Skeletal muscle tissue (tissue), 4 donors: ENCODE data around the gene GPC6. TPM values are rescaled to one million over a fixed set of nuclear protein-coding genes. Genes with fewer than 3 reads are reported as not detected.
"Not testable (repeated sequence)": the region's sequence is repeated elsewhere in the genome, so short reads cannot be mapped to it uniquely, and the experiment has no call there.

ENCODE experiments used
- H3K27ac ChIP-seq: one replicate; pipeline ENCODE4 v1.7.0; 2013; ENCODE audit warnings: mild to moderate bottlenecking, low read depth, low read length, inconsistent platforms
- H3K27me3 ChIP-seq, 3 donors: one replicate each; pipeline ENCODE4 v1.7.0; 2013; ENCODE audit warnings: low read length in 3 of 3; ENCODE audit not compliant: control insufficient read depth in 3 of 3, insufficient read depth in 3 of 3
- H3K36me3 ChIP-seq, 3 donors: one replicate each; pipeline ENCODE4 v1.7.0; 2013; ENCODE audit warnings: low read length in 3 of 3; ENCODE audit not compliant: control insufficient read depth in 3 of 3, insufficient read depth in 3 of 3
- H3K4me1 ChIP-seq, 3 donors: one replicate each; pipeline ENCODE4 v1.7.0; 2013; ENCODE audit warnings: low read length in 3 of 3, mild to moderate bottlenecking in 3 of 3; ENCODE audit not compliant: control insufficient read depth in 3 of 3, insufficient read depth in 3 of 3
- H3K4me3 ChIP-seq, 3 donors: one replicate each; pipeline ENCODE4 v1.7.0; 2013; ENCODE audit warnings: low read length in 3 of 3
- H3K9ac ChIP-seq, 3 donors: one replicate each; pipeline ENCODE4 v1.7.0; 2013; ENCODE audit warnings: low read length in 3 of 3, mild to moderate bottlenecking in 3 of 3, moderate library complexity in 2 of 3, low read depth in 1 of 3
- H3K9me3 ChIP-seq, 3 donors: one replicate each; pipeline ENCODE4 v1.7.0; 2013; ENCODE audit warnings: low read length in 3 of 3; ENCODE audit not compliant: control insufficient read depth in 3 of 3
- total RNA-seq: library from RNA; depleted of rRNA; stranded (reverse); fragments of >200 nt; gene quantifications from one replicate; pipeline ENCODE4 v1.2.3, GENCODE V29; 2014
- donor health status: Osteomylitis.

GPC6 gene
- total RNA-seq, 1 donor from 2014 or later = 7.8 TPM

DNA sequence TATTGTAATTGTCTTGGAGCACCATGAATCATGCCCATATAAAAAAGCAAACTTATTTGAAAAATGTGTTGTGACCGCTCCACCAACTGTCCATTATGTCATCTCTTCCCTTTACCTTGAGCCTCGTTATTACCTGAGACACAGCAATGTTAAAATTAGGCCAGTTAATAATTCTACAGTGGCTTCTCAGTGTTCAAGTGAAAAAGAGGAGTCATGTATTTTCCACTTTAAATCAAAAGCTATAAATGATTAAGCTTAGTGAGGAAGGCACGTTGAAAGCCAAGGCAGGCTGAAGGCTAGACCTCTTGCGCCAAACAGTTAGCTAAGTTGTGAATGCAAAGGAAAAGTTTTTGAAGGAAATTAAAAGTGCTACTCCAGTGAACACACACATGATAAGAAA lies 210.5 kb downstream of the GPC6 start:
- Histone ChIP-seq H3K9me3 (no peaks in the 10 kb centered on the region), H3K36me3 (no peaks in the 10 kb centered on the region), H3K4me1 (no peaks in the 10 kb centered on the region), H3K27ac (no peak overlapping the region), H3K27me3 (no peaks in the 10 kb centered on the region), H3K4me3 (no peak overlapping the region), H3K9ac (no peak overlapping the region)

DNA sequence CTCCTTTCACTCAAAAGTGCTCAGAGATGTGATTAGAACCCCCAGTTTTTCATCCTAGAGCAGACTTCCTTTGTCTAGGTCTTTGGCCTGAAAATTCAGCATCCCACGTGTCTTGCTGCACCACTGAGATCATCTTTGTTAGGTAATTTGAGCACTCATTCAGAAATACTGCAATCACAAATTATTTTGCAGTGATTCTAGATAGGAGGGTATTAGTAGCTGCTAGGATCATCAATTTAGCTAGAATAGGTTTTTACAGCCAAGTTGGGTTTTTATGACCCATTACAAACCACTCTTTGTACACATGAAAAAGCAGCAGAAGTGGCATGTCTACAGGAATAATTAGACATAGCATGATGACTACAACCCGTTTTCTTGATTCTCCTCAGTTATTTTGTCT lies 219.6 kb downstream of the GPC6 start:
- no peaks in the 10 kb centered on the region for H3K36me3 ChIP-seq
- H3K9me3 ChIP-seq = no peaks in the 10 kb centered on the region
- H3K9ac ChIP-seq = no peak overlapping the region
- no peak overlapping the region for H3K27ac ChIP-seq
- H3K4me3 ChIP-seq = no peak overlapping the region
- H3K4me1 ChIP-seq = no peaks in the 10 kb centered on the region
- no peaks in the 10 kb centered on the region for H3K27me3 ChIP-seq

DNA sequence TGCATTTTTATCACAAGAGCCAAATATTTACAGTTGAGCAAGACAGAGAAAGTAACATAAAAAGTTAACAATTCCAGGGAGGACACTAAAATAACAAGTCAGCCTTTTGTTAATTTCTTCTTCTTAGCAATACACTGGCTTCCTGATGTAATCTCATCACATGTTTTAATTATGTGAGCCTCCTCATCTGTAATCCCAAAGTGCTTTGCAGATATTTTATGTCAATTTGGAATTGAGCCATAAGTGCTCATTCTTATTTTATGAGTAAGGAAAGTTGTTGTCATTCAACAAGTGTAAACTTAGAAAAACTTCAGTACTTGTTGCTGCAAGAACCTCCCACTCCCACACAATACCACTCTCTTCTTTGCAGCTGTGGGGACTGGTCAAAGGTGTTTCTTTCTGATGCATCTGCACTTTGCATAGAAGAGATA lies 223.6 kb downstream of the GPC6 start:
- Histone ChIP-seq H3K4me1 (no peaks in the 10 kb centered on the region), H3K4me3 (no peak overlapping the region), H3K36me3 (no peaks in the 10 kb centered on the region), H3K27ac (no peak overlapping the region), H3K27me3 (no peaks in the 10 kb centered on the region), H3K9me3 (no peaks in the 10 kb centered on the region), H3K9ac (no peak overlapping the region)

DNA sequence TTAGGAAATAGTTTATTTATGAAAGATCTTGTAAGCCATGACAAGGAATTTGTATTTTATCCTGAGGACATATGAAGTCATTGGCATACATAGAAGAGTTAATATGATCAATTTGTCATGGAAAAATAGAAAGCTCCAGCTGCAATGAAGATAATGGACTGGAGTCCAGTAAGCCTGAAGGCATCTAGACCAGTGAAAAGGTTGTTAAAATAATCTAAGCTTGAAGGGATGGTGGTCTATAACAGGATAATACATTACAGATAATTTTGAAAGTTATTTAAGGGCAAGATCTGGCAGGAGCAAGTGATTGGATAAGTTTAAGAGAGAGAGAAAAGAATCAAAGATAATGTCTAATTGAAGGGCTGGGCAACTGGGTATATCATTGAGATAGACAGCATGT lies 224.2 kb downstream of the GPC6 start:
- Histone ChIP-seq H3K36me3 (no peaks in the 10 kb centered on the region), H3K27ac (no peak overlapping the region), H3K9me3 (no peaks in the 10 kb centered on the region), H3K4me3 (no peak overlapping the region), H3K9ac (no peak overlapping the region), H3K27me3 (no peaks in the 10 kb centered on the region), H3K4me1 (no peaks in the 10 kb centered on the region)

DNA sequence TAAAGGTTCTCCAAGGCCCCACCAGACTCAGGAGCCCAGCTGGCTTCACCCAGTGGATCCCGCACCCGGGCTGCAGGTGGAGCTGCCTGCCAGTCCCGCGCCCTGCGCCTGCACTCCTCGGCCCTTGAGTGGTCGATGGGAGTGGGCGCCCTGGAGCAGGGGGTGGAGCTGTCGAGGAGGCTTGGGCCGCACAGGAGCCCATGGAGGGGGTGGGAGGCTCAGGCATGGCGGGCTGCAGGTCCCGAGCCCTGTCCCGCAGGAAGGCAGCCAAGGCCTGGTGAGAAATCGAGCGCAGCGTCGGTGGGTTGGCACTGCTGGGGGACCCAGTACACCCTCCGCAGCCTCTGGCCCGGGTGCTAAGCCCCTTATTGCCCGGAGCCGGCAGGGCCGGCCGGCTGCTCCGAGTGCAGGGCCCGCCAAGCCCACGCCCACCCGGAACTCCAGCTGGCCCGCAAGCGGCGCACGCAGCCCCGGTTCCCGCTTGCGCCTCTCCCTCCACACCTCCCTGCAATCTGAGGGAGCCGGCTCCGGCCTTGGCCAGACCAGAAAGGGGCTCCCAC lies 228.1 kb downstream of the GPC6 start:
- H3K4me3 ChIP-seq, H3K27ac ChIP-seq, H3K9me3 ChIP-seq, H3K36me3 ChIP-seq, H3K27me3 ChIP-seq, H3K4me1 ChIP-seq, H3K9ac ChIP-seq: not testable (repeated sequence)

DNA sequence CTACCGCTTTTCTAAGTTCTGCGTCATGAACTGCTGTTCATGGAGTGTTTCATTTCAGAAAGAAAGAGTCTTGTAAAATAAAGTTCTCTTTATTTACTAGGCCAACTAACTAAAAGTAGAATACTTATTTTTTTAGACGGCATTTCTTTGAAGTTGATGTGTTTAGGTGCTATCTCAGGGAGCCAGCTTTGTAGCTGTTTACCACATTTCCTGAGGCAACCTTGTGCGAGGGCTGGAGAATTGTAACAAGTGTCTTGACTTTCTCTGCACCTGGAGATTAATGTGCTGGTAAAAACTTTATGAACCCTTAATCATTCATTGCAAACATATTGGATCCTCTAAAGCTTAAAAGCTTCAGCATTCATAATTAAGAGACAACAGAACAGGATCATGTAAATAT lies 229.3 kb downstream of the GPC6 start:
- no peaks in the 10 kb centered on the region for H3K4me1 ChIP-seq

DNA sequence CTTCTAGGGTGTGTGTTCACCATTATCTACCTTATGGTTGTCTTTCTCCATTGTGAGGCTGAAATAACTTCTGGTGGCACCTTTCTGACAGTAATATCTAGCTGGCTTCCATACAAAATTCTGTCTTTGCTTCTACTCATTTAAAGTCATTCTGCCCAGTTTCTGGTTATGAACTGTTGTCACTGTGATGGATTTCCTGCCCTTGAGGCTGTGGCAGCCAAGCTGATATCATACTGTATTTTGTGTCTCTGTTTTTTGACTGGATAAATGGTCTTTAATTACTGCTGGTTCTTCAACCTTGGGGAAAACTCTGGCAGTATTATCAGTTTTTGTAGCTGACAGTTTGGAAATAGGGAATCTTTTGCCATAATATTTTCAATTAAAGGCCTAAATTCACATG lies 233.4 kb downstream of the GPC6 start:
- no peaks in the 10 kb centered on the region for H3K4me1 ChIP-seq
- no peak overlapping the region for H3K9ac ChIP-seq
- no peaks in the 10 kb centered on the region for H3K36me3 ChIP-seq
- H3K27me3 ChIP-seq = no peaks in the 10 kb centered on the region
- H3K9me3 ChIP-seq = no peaks in the 10 kb centered on the region
- H3K27ac ChIP-seq = no peak overlapping the region
- H3K4me3 ChIP-seq = no peak overlapping the region

More for the DNA sequence above, 229.3 kb downstream of the GPC6 start:
- no peak overlapping the region for H3K27ac ChIP-seq
- H3K9me3 ChIP-seq = no peaks in the 10 kb centered on the region
- no peaks in the 10 kb centered on the region for H3K36me3 ChIP-seq
- H3K4me3 ChIP-seq = no peak overlapping the region
- H3K27me3 ChIP-seq = no peaks in the 10 kb centered on the region
- H3K9ac ChIP-seq = no peak overlapping the region

DNA sequence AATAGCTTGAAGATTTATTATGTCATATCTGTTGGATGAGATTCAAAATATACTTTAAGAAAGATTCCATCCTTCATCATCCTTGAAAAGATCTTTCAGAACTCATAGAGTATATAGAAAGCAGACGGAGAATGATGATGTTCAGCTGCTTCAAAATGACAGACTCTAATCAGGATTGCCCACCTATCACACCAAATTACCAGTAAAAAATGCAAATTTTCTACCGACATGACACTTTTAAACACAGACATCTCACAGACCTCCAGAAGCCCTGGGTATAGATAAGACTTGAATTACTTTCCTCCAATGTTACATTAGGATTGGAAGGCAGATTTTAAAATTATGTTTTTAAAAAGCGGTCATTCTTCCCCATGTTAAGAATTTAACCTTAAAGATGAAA lies 235.5 kb downstream of the GPC6 start:
- H3K36me3 ChIP-seq = no peaks in the 10 kb centered on the region
- no peak overlapping the region for H3K9ac ChIP-seq
- H3K9me3 ChIP-seq = no peaks in the 10 kb centered on the region
- H3K4me3 ChIP-seq = no peak overlapping the region
- no peaks in the 10 kb centered on the region for H3K4me1 ChIP-seq
- H3K27ac ChIP-seq = no peak overlapping the region
- no peaks in the 10 kb centered on the region for H3K27me3 ChIP-seq

DNA sequence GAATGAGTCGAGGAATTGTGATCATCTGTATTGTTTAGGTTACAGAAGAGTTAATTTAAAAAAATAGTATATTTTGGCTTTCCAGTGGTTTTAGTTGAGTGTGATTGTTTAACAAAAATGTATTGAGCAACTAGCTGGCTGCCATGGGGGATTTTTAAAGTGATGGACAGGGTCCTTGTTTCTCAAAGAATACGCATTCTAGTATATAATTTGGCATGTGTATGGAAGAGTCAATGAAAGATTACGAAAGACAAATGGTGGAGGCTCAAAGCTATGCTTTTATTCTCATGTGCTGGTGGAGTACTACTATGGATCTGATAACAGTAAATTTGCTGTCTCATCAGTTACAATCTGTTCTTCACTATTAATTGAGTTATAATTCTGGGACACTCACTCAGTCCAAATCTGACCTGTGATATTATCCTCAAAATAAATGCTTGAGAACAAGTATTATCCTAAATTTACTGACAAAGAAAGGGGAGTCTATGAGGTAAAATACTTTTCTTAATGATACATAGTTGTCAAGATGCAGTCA lies 240.0 kb downstream of the GPC6 start:
- Histone ChIP-seq H3K27me3 (no peaks in the 10 kb centered on the region), H3K9me3 (no peaks in the 10 kb centered on the region)

DNA sequence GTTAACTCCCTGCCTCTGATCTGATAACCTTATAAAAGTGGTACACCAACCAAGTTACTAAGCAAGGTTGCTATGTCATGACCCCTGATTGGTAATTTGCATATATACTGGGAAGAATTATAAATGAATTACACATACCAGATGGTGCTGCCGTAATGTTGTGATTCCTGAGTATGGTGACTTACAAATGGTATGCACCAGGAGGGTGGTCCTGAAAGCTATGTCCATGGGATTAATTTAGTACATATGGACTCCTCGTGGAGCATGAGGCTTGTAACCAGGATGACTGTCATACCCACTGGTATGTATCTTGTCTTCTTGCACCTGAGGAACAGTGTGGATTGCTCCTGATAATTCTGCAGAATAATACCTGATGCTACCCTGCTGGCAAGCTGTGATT lies 240.6 kb downstream of the GPC6 start:
- Histone ChIP-seq H3K9ac (no peak overlapping the region), H3K36me3 (no peaks in the 10 kb centered on the region), H3K27ac (no peak overlapping the region), H3K4me3 (no peak overlapping the region), H3K9me3 (peaks cover 0 to under 1% (median 0%) of the 10 kb centered on the region in 3 donors), H3K27me3 (no peaks in the 10 kb centered on the region), H3K4me1 (no peaks in the 10 kb centered on the region)

More for the DNA sequence above, 240.0 kb downstream of the GPC6 start:
- H3K9ac ChIP-seq = no peak overlapping the region
- no peak overlapping the region for H3K27ac ChIP-seq
- no peaks in the 10 kb centered on the region for H3K36me3 ChIP-seq
- H3K4me3 ChIP-seq = no peak overlapping the region
- H3K4me1 ChIP-seq = no peaks in the 10 kb centered on the region
